Stimulated activated CD4-positive, alpha-beta T cell treated with anti-CD3 and anti-CD28 coated beads, Interleukin-15, amount 100 ng/mL, for 1 hour (primary cell): ENCODE measurements around the gene C1QC.
"Not testable (repeated sequence)": the region's sequence is repeated elsewhere in the genome, so short reads cannot be mapped to it uniquely, and the experiment has no call there.

Experiments used
- DNase-seq, 2 donors: peaks; one replicate each; pipeline ENCODE4 v3.0.0-alpha.2; 2020; ENCODE audit warnings: low read depth in 1 of 2, low spot score in 1 of 2

The C1QC gene

DNA sequence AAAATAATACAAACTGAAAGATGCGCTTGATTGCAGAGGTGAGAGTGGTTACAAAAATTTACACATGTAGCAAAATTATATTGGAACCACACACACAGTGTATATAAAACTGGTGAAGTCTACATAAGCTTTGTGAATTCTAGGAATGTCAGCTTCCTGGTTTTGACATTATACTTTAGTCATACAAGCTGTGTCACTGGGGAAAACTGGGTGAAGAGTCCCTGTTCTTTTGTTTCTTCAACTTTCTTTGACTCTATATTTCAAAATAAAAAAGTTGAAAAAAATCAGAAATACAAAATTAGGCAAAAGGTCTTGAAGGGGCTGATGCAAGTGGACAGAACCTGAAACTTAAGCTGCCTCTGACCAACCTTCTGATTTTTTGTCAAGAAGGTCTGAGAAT lies 3.0 kb downstream of the C1QC start:
- no peak for DNase-seq

DNA sequence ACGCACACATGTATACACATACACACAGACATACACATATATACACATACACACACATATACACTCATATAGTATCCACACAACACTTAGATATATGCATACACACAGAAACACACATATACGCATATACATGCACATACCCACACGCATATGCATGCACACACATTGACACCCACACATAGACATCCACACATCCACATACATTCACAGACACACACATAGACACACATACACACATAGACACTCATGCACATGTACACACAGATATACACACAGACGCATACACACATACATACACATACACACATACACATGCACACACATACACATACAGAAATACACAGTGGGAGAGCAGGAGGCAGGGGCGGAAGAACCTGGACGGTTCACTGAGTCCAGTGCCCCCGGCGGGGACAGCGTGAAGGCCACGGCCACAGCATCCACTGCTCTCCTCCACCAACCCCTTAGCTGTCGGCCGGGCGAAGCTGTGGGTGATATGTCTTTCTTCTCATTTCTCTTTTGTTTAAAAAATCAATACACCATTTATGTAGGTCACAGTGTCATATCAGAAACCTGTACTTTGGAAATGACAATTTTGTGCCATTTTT lies 6.8 kb downstream of the C1QC start:
- no peak for DNase-seq

DNA sequence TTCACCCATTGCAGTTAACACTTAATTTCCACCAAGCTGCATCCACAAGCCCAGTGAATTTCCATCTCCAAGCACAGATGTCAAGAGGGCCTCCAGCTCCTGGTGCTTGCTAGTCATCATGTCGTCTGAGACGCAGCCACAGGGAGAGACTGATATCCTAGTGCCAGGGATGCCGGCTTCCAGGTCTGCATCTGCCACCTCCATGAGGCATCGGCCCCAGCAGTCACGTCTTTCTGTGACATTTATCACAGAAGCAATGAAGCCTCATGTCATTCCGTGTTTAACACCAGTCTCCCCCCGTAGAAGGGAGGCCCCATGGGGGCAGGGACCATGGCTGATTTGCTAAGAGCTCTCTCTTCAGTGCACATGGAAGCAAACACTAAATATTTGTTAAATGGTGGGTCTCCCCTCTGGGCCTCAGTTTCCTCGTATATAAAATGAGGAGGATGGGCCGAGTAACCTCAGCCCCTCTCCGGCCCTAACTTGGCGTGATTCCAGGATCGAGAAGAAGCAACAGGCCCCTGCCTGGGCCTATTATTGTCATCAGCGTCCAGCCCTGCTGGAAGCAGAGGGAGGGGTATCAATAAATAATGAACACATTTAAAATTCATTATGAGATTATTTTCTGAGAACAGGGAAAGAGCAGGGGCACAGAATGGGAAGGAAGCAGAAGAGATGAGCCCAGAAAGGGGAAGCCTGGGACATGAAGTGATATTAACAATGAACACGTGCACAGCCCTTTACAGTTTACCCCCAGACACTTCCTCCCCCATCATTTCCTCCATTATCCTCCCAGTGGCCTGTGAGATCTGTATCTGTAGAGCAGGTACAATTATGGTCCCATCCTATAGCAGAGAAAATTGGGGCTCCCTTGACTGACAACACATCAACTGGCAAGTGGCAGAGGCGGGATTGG lies 8.8 kb downstream of the C1QC start:
- DNase-seq = no peak

DNA sequence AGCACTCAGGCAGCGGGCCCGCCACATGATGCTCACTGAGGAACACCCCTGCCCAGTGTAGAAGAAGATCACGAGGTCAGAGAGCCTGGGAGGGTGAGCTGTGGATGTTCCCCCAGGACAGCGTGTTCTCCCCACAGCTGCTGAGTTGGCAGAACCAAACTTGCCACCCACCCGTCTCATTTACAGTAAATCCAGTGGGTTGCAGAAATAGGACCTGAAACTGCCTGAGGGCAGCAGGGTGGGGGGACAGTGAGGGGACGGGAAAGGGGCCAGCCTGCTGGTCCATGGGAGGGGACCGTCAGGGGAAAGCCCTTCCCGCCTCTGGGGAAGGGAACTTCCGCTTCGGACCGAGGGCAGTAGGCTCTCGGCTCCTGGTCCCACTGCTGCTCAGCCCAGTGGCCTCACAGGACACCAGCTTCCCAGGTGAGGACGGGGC lies 9.5 kb downstream of the C1QC start, which contains the start of gene C1QB:
C1QB (plus strand) TSS at position 356 of the 436 bp plus-strand sequence. CDS start 6,227 bp downstream, outside the sequence.
- no peak for DNase-seq

DNA sequence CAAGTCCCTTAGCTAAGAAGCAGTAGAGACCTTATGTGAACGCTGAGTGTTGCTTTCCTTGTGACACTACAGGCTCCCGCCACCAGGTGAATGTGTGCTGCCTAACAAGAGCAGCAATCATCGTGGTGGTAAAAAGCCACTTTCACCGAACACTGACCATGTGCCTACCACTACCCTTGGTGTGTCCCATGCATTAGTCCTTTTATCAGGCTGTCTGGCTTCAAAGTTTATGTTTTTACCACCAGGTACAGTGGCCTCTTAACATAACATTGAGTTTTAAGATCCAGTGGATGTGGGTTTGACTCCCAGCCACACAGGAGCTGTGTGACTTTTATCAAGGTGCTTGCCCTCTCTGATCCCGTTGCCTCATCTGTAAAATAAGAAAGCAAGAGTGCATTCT lies 11.3 kb downstream of the C1QC start:
- DNase-seq = no peak

DNA sequence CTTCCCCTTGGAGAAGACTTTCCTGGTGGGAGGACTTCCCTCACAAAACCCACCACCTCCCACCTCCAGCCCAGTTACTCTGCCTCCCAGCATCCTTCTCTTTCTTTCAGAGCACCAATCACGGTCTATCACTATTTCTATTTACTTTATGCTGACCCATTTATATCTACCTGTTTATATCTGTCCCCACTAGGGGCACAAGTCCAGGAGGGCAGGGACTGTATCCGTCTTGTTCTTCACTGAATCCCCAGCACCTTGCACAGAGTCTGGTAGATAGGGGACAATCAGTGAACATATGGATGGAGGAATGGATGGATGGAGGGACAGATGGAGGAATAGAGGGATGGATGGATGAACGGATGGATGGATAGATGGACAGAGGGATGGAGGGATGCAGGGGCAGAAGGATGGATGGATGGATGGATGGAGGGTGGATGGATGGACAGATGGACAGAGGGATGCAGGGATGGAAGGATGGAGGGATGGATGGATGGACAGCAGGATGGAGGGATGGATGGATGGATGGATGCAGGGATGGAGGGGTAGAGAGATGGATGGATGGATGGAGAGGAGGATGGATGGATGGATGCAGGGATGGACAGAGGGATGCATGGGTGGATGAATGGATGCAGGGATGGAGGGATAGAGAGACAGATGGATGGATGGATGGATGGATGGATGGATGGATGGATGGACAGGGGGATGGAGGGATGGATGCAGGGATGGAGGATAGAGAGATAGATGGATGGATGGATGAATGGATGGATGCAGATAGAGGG lies 15.1 kb downstream of the C1QC start:
- no peak for DNase-seq

DNA sequence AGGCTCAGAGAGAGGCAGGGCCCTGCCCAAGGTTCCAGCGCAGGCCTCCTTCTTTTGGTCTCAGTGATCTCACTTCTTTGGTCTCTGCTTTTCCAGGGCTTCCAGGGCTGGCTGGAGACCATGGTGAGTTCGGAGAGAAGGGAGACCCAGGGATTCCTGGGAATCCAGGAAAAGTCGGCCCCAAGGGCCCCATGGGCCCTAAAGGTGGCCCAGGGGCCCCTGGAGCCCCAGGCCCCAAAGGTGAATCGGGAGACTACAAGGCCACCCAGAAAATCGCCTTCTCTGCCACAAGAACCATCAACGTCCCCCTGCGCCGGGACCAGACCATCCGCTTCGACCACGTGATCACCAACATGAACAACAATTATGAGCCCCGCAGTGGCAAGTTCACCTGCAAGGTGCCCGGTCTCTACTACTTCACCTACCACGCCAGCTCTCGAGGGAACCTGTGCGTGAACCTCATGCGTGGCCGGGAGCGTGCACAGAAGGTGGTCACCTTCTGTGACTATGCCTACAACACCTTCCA lies 17.3 kb downstream of the C1QC start:
- DNase-seq = no peak

DNA sequence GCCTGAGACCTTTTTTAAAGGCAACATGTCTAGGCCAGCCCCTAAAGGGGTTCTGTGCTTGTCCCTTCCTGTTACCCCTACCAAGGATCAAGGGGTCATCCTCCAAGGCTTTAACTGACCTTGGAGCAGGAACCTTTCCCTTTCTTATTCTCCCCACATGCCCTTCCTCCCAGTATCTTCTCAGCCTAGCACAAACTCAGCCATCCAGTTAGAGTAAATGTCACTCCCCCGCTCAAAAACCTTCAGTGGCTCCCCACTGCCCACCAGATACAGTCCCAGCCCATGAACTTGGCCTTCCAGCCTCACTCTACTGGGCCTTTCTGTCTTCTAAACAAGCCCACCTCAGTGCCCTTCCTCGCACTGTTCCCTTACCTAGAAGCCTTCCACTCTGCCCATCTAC lies 18.4 kb downstream of the C1QC start:
- DNase-seq = no peak

DNA sequence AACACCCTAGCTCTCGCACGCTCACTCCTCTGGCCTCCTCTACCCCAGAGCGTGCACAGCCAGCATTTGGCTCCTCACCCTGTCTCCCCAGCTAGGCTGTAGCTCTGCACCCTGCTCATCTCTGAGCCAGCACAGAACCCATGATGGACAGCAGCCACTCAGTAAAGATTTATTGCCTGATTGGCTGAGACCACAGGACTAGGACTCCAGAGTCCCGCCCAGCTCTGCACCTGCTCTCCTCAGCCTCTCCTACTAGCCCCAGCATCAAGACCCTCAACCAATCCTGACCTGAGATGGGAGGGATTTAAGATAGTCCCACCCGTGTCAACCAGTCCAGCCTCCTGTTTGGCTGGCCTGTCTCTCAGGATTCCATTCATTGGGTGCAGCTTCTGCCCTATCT lies 18.9 kb downstream of the C1QC start:
- DNase-seq = no peak

DNA sequence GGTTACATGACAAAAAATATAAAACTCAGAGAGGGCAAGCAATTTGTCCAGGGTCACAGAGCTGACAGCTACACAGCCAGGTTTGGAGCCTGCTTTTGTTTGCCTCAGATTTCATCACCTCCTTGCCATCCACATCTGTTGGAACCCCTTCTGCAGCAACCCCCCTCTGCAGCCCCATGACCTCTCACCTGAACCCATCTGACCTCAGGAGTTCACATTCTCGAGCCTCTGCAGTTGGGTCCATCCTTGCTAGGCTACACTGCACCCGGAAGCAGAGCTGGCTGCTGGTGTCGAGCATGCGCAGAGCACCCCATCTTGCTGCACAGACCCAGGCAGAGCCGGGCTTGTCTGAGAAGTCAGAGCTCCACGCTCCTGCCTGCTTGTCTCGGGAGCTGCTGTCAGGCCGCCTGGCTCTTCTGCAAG lies 19.6 kb downstream of the C1QC start:
- DNase-seq = no peak

DNA sequence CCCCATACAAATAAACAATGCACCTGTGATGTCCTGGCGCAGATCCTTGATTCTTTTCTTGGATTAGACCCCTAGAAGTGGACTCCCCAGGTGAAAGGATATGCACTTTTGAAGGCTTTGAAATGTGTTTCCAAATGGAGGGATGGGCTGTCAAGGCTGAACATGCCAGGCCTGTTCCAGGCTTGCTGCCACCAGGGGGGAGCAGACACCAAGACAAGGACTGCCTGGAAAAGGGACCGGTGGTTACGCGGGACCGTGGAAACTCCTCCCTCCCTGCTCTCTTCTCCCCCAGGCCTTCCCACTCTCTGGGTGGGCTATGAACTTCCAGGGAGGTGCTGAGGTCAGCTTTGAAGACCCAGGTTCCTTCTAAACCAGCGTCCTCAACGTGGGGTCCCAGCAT lies 22.3 kb downstream of the C1QC start:
- no peak for DNase-seq

DNA sequence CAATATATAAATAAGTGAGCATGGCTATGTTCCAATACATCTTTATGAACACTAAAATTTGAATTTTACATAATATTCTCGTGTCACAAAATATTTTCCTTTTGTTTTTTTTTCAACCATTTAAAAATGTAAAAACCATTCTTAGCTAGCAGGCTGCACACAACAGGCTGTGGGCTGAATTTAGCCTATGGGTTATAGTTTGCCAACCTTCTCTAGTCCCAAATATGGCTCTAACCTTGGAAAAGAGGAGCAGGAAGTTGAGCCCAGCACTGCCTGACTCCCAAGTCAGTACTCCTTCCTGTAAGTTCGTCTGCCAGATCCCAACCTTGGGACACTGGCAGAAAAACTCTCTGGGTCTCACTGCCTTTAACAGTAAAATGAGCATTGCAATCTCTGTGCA lies 23.0 kb downstream of the C1QC start:
- no peak for DNase-seq

DNA sequence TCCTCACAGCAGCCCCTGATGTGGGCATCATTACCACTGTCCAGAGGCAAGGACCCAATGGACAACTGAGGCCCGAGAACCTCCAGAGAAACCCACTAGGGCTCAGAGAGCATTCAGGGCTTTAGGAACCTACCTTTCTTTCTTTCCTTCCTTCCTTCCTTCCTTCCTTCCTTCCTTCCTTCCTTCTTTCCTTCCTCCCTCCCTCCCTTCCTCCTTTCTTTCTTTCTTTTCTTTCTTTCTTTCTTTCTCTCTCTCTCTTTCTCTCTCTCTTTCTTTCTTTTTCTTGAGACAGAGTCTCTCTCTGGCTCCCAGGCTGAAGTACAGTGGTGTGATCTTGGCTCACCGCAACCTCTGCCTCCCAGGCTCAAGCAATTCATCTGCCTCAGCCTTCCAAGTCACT lies 25.4 kb downstream of the C1QC start:
- not testable (repeated sequence) for DNase-seq

DNA sequence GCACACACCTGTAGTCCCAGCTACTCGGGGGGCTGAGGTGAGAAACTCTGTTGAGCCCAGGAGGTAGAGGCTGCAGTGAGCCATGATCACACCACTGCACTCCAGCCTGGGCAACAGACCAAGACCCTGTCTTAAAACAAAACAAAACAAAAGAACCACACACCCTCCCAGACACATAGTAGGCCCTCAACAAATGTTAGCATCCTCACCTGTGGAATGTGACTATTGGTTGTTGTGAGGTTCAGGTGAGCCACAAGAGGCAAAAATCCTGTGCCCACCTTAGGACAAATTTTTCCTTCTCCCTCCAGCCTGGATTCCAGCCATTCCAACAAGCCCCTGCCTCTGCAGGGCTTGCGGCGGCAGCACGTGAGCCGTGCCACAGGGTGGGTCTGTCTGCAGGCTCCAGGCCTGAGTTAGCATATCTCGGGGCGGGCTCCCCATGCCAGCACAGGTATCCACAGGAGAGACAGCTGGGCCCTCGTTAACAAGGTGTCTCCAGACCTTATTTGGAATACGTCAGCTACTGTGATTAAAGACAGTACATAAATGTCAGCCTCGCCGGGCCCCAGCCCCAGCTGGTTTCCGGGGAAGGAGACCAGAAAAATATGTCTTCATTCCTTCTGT lies 27.0 kb downstream of the C1QC start:
- DNase-seq = no peak

DNA sequence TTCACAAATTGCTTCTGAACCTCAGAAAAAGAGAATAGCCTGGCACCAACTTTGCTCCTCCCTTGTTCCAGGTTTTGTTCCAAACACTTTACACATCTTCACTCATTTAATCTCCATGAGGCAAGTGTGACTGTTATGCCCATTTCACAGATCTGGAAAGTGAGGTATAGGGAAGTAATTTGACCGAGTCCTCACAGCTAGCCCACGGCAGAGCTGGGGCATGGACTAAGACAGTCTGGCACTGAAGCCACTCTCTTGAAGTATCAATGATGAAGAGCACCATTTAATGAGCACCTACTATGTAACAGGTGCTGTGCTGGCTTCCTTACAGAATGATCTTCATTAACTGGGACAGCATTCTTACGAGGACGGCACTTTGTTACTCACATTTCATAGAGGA lies 28.6 kb downstream of the C1QC start:
- DNase-seq = no peak

DNA sequence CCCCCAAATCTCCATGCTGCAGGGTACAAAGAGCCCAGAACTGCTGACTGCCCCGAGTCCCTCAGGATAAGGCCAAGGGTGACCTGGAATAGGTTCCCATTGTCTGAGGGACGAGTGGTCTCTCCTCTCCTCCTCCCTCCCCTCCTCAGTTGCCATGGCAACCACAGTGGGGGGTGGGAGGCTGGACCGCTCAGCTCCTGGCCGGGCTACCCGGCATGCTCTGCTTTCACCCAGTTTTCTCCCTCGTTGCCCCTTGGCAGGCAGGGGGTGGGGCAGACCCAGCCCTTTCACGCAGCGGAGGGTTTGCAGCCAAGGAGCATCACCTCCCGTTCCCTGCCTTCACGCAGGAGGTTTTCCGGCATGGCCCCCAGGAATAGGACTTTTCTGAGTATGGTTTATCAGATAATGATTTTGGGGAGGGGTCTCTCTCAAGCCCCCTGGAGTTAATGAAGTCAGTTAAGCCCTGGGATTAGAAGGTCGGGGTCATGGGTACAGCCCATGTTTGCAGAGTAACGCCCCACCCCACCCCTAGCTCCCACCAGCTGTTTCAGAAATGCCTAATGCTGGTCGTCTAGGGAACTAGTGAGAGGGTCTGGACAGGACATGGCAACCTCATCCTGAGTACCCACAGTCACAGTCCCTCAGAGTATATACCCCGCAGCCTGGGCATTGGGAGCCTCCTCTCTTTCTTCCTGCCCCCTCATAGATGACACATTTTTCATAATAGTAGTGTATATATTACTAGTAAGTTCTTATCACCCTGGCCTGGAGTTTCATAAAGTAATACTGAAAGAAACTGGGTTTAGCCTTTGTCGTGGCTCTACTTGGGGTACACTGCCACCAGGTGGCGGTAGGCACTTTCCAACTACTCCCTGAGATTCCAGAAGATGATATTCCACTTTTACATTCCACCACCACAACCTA lies 30.3 kb downstream of the C1QC start:
- no peak for DNase-seq

DNA sequence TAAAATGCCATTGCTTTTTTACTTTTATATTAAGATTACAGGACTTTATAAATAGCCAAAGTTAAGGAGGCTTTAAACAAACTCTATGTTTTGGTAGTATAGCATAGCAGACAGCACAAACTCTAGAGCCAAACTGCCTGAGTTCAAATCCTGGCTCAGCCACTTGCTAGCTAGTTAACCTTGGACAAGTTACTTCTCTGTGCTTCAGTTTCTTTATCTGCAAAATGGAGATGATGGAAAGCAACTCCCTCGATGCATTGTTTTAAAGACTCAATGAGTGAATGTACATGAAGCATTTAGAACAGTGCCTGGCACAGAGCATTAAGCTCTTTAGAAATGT lies 30.9 kb downstream of the C1QC start:
- DNase-seq = no peak

DNA sequence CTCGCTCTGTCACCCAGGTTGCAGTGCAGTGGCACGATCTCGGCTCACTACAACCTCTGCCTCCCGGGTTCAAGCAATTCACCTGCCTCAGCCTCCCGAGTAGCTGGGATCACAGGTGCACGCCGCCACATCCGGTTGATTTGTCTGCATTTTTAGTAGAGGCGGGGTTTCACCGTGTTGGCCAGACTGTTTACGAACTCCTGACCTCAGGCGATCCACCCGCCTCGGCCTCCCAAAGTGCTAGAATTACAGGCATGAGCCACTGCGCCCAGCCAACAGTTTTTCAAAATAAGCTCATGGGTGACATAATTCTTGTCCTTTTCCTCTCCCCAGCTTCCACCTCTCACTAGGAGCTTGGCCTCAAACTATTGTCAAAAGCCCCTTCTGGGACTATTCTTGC lies 32.7 kb downstream of the C1QC start:
- not testable (repeated sequence) for DNase-seq

DNA sequence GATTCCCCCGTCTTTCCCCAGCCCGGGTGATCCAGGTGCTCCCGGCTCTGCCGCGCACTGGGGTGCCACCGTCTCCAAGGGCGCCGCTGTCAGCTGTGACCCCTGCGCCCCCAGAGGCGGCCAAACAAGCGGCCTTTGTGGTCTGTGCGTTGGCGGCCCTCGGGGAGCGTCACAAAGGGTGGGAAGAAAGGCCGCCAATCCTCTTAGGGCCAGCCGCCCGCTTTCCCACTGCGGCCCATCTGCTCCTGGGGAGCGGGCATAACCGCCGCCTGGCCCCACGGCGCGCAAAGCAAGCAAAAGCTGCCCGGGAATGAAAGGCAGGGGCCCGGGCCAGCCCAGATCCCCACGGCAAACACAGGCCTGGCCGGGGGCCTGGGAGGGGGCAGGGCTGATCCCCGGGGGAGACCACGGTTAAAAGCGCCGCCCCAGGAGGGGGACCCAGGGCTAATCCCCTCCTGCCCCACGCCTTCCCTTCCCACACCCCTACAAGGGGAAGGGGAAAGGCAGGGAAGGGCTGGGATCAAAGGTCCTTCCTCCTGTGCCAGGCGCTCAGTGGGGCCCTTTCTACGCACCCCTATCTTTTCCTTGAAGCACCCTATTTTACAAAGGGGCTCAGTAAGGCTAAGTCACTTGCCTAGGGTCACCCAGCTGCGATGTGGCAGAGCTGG lies 33.6 kb downstream of the C1QC start:
- DNase-seq = no peak
